MV-4-11 (cell line): ENCODE data around the gene ACTRT2.

Source experiments
- DNase-seq: peaks from one replicate; lab custom pipeline; 2025; lab: John Stamatoyannopoulos, UW

The ACTRT2 gene

GRCh38 chr1:3055051-3055450 lies 33.8 kb downstream of the ACTRT2 start:
- DNase-seq, result no peak

GRCh38 chr1:3056641-3057040 lies 35.4 kb downstream of the ACTRT2 start:
- no peak for DNase-seq

- DNase-seq, result no peak
These were observed 37.2 kb downstream of the ACTRT2 start for GRCh38 chr1:3058263-3059030.

GRCh38 chr1:3060127-3060526 lies 38.9 kb downstream of the ACTRT2 start:
- no peak for DNase-seq

DNA sequence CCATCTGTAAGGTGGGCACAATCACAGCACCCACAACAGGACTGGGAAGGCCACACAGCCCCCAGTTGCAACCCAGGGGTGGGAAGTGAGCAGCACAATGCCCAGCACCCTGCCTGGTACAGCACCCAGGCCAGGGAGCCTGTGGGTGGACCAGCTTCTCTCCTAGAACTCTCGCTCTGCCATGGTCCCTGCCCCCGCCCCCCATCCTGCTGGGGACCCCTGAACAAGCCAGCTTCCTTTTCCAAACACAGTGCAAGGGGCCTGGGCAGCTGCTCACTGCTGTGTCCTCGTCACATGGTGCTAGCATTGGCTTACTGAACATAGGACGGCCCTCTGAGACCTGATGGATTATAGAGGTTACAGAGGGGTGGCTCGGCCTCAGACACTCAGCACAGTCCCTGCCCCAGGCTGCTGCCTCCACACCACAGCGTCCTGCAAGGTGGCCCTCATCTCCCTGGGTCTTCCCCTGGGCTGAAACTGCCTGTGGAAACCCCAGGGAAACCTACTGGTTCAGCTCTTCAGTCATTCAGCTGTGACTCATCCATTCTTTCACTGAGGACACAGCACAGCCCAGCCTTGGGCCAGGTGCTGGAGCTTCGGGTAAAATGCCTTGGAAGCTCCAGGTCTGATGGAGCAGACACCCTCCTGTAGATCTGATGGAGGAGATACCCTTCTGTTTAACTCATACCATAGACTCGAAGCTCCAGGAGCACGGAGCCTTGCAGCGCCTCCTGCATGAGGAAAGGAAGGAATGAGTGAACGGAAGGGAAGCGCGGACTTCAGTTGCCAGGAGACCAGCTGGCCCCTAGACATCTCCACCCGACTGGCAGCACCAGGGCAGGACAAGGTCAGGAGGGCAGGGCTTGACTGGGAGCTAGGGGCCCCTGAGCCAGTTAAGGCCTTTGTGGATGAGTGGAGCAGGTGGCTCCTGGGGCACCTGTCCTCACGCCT lies 39.6 kb downstream of the ACTRT2 start:
- DNase-seq, result no peak

- DNase-seq, result no peak
These were observed 40.3 kb downstream of the ACTRT2 start for GRCh38 chr1:3061566-3061965.

- no peak for DNase-seq
These were observed 40.8 kb downstream of the ACTRT2 start for GRCh38 chr1:3061981-3062615.

GRCh38 chr1:3062616-3063378 lies 41.5 kb downstream of the ACTRT2 start:
- DNase-seq, result no peak

DNA sequence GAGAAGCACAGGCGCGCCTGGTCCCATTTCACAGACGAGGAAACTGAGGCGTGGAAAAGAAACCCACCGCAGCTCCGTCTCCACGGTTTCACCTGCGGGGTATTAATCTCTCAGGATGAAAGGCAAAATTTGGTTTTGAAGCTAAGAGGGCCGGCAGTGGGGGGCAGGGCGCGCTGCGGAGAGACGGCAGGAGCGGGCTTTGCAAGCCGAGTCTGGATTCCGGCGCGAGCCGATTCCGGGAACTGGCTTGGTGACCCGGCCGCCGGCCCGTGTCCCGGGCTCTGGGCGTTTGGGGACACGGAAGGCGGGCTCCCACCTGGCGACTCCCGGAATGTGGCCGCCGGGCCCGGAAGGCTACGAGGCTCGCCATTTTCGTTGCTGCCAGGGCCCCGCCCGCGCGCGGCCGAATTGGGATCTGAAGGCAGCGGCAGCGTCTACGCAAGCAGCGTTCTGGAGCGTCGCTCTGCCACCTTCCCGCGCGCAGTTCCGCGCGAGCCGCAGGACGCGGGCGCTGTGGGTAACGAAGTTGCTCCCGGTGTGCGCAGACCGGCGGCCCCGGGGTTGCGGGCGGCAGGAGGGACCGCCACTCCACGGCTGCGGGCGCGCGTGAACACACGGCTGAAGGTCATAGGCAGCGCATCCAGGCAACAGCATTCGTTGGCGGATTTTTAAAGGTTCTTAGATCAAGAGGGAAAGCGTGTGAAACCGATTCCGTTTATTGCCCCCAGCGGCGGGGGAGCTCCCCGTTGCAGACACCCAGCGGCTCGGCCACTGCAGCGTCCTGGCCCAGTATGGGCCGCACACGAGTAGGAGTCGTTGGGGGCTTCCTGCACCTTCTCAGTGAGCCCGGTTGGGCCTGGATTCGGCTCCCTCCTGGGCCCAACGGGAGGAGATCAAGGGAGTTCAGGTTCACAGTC lies 42.4 kb downstream of the ACTRT2 start:
- no peak for DNase-seq

GRCh38 chr1:3064296-3064850 lies 43.1 kb downstream of the ACTRT2 start:
- DNase-seq, result no peak

GRCh38 chr1:3064901-3065300 lies 43.6 kb downstream of the ACTRT2 start:
- no peak for DNase-seq

- DNase-seq, result no peak
These were observed 44.1 kb downstream of the ACTRT2 start for GRCh38 chr1:3065396-3065795.

GRCh38 chr1:3065797-3066196 lies 44.5 kb downstream of the ACTRT2 start:
- no peak for DNase-seq

DNA sequence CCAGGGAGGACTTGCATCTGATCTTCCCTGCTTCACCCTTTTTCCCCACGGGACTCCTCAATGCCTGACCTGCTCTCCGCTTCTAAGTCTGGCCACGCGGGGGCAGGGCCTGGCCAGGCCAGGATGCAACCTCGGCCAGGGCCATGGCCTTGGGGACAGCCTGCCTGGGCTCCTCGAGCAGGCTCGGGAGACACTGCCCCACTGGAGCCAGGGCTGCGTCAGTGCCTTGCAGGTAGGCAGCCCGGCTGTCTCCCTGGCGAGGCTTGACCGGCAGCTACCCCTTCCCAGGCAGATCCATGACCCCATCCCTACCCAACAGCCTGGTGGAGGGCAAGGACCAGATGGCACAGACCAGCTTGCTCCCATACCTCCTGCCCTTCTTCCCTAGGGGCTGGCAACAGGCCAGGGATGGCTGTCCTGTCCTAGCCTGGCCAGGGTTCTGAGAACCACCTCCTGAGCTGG lies 45.0 kb downstream of the ACTRT2 start:
- DNase-seq, result no peak

DNA sequence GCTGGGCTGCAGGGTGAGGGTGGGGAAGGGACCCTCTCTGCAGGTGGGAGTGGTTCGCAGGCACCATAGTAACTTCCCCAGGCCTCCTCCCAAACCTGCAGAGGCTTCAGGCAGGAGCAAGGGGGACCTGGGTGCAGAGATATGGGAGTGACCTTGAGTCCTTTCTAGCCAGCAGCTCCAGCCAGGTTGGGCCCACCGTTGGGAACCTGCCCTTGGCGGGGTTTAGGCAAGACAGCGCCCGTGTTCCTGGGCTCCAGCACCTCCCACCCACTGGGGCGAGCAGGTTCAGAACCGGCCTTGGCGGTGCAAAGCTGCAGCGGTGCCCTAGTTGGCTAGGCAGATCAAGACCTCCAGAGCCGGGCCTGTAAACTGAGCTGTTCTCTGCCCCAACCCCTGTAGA lies 45.6 kb downstream of the ACTRT2 start:
- no peak for DNase-seq

- DNase-seq, result no peak
These were observed 46.0 kb downstream of the ACTRT2 start for GRCh38 chr1:3067301-3067670.

- no peak for DNase-seq
These were observed 46.6 kb downstream of the ACTRT2 start for GRCh38 chr1:3067671-3068563.

DNA sequence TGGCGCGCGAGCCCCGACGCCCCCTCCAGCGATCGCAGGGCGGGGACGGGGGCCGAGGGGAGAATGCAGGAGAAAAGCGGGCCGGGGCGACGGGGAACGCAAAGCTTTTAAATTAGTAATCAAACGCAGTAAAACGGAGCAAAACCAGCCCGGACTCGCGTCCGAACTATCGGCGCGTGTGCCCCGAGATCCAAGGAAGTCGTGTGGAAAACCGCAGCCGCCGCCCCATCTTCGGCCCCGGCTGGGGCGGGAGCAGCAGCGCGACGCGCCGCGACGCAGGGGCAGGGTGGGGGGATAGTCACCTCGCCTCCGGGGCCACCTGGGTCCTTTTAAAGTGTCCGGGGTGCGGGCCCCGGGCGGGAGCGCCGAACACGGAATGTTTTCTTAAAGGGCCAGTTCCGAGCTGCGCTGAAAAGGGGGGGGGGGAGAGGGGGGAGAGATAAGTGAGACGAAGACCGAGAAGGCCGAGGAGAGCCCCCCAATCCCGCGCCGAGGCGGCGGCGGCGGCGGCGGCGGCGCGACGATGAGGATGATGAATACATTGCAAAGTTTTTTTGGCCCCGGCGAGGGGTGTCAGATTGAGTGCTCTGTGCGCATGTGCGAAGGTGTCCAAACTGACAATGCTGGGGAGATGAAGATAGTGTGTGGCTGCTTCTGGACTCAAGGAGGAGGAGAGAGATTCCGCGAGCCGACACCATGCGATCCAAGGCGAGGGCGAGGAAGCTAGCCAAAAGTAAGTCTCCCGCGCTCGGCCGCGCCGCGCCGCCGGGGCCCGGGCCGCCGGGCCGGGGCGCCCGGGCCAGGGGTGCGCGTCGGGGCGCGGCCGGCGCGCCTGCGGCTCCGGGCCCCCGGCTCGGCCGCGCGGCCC lies 47.5 kb downstream of the ACTRT2 start, which contains the start of gene PRDM16:
Gene PRDM16, plus strand, starts transcription at position 640 of the 868 bp plus-strand sequence. Its CDS starts 57 bp downstream, at position 697.
- DNase-seq, result no peak
